Measurements from ENCODE around the gene GDPD4.

The GDPD4 gene

GRCh38 chr11:77299528-77299993, 1.9 kb downstream of the GDPD4 start:
- H3K27ac ChIP-seq = no peak overlapping the region
- no peak for TF ChIP-seq CTCF (conservative IDR thresholded peaks at IDR 0.05)

- no peak for TF ChIP-seq CTCF (conservative IDR thresholded peaks at IDR 0.05)
- no peak overlapping the region for H3K27ac ChIP-seq
These were observed 7.4 kb downstream of the GDPD4 start for GRCh38 chr11:77294040-77294439.

DNA sequence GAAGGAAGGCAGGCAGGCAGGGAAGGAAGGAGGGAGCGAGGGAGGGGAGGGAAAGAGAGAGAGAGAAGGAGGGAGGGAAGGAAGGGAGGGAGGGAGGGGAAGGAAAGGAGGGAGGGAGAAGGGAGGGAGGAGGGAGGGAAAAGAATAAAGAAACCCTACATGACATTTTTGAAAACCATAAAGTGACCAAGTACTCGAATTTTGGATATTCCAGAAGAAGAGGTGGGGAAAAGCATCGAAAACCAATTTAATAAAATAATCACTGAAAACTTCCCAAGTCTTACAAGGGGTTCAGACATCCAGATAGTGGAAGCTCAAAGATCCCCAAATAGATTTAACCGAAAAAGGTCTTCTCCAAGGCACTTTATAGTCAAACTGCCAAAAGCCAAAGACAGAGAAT, 11.7 kb downstream of the GDPD4 start:
- H3K27ac ChIP-seq = no peak overlapping the region
- no peak for TF ChIP-seq CTCF (conservative IDR thresholded peaks at IDR 0.05)

- H3K27ac ChIP-seq = no peak overlapping the region
- TF ChIP-seq CTCF (conservative IDR thresholded peaks at IDR 0.05) = no peak
These were observed 13.7 kb downstream of the GDPD4 start for GRCh38 chr11:77287615-77288273.

GRCh38 chr11:77287136-77287535, 14.3 kb downstream of the GDPD4 start:
- H3K27ac ChIP-seq = no peak overlapping the region
- no peak for TF ChIP-seq CTCF (conservative IDR thresholded peaks at IDR 0.05)

GRCh38 chr11:77284476-77285468, 16.7 kb downstream of the GDPD4 start:
- no peak for TF ChIP-seq CTCF (conservative IDR thresholded peaks at IDR 0.05)
- no peak overlapping the region for H3K27ac ChIP-seq

DNA sequence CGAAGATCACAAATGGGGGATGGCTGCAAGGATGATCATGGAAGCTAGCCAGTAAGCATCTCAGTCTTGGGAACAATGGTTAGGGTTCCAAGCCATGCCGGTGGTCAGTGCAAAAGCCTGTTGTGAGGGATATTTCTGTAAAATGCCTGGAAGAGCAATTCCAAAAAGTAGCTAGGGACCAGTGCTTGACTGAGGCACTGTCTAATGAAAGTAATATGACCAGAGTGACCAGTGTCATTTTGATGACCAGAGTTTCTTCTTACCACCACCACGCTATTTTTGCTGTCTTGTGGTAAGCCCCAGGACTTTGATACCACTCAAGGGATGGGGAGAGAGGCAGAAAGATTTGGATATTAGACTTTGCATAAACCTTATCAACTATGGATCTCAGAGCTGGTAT, 18.4 kb downstream of the GDPD4 start:
- no peak overlapping the region for H3K27ac ChIP-seq
- TF ChIP-seq CTCF (conservative IDR thresholded peaks at IDR 0.05) = no peak
